GM15510 (cell line): ENCODE results near the gene SPNS1.

Source experiments
- POLR2A ChIP-seq: IDR thresholded peaks from 3 replicates; pipeline ENCODE4 v1.6.1; 2011; ENCODE audit warnings: borderline replicate concordance; ENCODE audit not compliant: insufficient read length; ENCODE audit errors: extremely low read depth

Gene SPNS1

DNA sequence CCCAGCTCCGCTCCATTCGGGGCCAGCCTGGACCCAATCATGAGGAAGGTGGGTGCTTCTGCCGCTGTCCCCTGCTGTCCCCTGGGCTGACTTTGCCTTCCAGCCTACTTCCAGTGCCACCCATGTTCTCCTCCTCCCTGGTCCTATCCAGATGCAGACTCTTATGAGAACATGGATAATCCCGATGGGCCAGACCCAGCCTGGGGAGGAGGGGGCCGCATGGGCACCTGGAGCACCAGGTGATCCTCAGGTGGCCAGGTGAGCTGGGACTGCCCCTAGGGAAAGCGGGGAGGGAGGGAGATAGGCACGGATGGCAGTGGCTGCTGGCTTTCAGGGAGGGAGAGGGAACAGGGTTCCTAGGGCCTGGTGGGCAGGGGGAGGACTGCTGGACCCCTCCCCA, 35.9 kb upstream of the SPNS1 start:
- no peak for TF ChIP-seq POLR2A

DNA sequence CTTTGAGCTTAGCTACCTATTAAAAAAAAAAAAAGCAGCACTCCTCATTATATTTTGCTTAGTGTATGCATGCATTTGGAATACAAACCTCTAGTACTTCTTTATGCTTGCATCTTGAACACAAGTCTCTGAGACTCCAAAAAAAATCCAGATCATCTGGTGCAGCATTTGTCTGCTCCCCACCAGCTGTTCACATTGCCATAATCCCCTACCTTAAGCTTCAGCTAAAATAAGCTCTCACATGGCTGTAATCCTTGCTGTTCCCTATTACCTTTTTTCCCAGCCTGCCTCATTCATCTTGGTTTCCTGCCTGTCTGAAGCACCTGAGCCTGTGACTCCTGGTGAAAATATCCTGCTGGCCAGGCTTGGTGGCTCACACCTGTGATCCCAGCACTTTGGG, 31.3 kb upstream of the SPNS1 start:
- TF ChIP-seq POLR2A = no peak

DNA sequence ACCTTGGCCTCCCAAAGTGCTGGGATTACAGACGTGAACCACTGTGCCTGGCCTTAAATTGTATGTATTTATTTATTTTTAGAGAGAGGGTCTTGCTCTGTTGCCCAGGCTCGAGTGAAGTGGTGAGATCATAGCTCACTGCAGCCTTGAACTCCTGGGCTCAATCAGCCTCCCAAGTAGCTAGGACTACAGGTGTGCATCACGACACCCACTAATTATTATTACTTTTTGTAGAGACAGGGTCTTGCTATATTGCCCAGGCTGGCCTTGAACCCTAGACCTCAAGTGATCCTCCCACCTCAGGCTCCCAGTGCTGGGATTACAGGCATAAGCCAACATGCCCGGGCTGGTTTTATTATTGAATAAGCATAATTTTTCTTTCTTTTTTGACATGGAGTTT, 27.9 kb upstream of the SPNS1 start:
- no peak for TF ChIP-seq POLR2A

DNA sequence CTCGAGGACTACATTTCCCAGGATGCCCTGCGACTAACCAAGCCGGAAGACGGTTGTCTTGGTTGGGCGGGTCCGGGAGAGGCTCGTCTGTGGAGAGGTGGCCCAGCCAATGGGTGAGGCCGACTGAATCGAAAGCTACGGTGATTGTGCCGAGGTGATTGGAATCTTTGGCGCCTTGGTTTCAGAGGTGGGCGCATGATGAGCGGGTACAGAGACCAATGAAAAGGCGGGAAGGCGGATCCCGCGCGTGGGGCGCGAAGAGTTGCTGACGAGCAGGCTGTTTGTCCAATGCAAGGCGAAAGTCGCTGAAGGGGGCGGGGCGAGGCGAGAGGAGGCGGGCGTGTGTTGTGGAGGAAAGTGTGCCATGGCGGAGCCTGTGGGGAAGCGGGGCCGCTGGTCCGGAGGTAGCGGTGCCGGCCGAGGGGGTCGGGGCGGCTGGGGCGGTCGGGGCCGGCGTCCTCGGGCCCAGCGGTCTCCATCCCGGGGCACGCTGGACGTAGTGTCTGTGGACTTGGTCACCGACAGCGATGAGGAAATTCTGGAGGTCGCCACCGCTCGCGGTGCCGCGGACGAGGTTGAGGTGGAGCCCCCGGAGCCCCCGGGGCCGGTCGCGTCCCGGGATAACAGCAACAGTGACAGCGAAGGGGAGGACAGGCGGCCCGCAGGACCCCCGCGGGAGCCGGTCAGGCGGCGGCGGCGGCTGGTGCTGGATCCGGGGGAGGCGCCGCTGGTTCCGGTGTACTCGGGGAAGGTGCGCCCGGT, 23.7 kb upstream of the SPNS1 start, which contains the start of gene NFATC2IP:
Gene NFATC2IP, plus strand, starts transcription at position 290 of the 762 bp plus-strand sequence. Its CDS starts 75 bp downstream, at position 365.
- peak; percentile 86 for TF ChIP-seq POLR2A

DNA sequence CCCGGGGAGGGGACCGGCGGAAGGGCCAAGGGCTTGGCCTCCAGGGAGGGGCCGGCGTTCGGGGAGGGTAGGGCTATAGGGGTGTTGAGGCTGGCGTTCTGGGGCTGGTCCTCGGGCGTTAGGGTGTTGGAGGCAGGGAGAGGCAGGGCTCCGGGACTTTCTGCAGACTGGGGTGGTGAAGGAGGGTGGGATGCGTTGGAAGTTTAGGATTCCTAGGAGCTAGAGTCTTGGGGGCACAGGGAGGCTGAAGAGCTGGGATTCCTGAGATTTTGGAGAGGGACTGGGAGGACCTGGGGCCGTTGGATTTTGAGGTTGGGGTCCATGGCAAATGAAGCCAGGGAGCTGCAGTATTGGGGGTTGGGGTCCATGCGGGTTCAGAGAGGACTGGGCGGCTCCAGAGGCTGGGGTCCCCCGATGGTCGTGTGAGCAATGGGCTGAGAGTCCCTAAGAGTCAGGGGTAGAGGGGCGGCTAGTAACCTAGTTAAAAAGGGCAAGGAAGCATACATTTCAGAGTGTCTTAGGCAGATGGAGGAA, 23.1 kb upstream of the SPNS1 start:
- no peak for TF ChIP-seq POLR2A

DNA sequence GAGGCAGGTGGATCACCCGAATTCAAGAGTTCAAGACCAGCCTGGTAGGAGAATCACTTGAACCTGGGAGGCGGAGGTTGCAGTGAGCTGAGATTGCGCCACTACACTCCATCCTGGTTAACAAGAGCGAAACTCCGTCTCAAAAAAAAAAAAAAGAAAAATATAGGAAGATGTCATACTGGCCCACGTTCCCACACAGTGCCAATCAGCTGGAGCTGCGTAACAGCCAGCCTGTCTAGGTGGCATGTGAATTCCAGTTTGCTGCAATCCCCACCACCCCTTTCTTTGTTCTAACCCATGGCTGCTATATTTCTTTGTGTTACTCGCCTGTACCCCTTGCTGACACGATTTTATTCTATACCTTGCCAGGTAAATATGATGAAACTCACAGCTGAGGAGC, 16.4 kb upstream of the SPNS1 start:
- no peak for TF ChIP-seq POLR2A

DNA sequence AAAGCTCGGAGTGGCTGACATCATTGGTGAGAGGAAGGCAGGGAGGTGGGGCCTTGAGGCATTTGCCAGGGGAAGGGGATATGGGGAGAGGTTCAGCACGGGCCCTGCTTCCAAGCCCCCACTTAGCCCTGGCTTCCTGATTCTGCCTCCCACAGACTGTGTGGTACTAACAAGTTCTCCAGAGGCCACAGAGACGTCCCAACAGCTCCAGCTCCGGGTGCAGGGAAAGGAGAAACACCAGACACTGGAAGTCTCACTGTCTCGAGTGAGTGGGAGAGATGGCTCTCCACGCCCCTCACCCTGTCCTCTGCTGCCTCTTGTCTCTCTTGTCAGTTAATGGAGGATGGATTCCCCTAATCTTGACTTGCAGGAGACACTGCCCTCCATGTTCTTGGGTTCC, 15.7 kb upstream of the SPNS1 start:
- no peak for TF ChIP-seq POLR2A

DNA sequence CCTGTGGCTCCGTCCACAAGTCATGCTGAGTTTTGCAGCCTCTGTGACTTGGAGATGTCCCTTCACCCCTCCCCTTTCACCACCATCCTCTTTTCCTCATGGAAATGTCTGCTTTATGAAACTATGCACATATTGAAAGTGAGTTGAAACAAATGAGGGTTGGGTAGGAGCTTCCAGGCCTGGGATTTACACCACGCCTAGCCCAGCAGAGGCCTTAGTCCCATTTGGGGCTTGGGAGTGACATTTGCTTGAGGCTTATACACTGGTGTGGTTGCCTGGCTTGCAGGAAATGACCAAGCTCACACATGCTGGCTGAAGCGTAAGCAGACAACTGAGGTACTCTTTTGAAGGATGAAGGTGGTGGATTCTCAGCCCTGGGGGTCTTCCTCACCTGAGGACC, 10.5 kb upstream of the SPNS1 start:
- TF ChIP-seq POLR2A = no peak

DNA sequence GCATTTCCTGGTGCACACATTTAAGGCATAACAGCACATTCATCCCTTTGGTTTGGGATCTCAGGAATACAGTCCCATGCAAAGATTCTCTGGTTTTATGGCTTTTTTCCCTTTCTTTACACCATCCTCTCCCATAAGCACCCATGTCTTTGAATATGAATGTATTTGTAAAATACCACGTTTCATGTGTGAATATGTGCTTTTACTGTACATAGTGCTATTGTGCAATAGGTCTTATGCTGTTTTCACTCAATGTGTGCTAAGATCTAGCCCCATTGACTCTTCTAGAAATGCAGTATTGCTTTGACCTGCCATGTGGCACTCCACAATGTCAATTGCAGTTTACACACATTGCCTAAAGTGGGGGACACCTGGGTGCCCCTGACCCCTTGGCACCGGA, 10.1 kb upstream of the SPNS1 start:
- no peak for TF ChIP-seq POLR2A

DNA sequence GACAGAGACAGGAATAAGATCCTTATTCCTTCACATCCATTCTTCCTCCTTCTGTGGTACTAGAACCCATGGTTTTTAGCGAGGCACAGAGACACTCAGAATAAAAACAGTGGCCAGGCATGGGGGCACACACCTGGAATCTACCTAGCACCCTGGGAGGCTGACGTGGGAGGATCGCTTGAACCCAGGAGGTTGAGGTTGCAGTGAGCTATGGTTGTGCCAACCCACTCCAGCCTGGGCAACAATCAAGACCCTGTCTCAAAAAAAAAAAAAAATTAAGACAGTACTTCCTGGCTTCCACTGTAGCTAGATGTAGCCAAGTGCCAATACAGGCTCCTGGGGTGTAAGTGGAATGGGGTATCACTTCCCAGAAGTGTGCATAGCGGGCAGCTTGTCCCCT, 7.4 kb upstream of the SPNS1 start:
- TF ChIP-seq POLR2A = no peak

DNA sequence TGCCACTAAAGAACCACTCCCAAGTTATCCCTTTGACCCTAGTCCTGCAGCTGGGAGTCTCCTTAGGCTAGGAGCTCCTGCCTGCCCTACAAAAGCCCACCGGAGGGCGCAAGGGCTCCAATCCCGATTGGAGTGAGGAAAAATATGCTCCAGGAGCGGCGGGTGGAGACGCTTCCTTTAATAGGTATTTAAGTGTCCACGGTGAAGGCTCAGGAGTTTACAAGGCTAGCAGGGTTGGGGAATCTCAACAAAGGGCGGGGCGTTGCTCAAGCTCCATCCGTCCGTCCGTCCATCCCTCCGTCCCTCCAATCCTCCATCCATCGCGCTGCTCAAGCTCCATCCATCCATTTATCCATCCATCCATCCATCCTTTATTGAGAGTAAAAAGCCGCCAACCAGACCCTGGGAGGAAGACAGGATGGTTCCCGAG, 556 bp upstream of the SPNS1 start:
- no peak for TF ChIP-seq POLR2A

DNA sequence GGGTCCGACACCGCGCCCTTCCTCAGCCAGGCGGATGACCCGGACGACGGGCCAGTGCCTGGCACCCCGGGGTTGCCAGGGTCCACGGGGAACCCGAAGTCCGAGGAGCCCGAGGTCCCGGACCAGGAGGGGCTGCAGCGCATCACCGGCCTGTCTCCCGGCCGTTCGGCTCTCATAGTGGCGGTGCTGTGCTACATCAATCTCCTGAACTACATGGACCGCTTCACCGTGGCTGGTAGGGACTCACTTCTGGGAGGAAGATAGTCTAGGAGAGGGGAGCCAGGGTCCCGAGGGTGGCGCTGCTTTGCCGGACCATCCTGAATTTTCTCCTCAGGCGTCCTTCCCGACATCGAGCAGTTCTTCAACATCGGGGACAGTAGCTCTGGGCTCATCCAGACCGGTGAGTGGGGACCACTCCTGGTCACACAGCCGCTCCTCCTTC, 601 bp downstream of the SPNS1 start:
- no peak for TF ChIP-seq POLR2A

DNA sequence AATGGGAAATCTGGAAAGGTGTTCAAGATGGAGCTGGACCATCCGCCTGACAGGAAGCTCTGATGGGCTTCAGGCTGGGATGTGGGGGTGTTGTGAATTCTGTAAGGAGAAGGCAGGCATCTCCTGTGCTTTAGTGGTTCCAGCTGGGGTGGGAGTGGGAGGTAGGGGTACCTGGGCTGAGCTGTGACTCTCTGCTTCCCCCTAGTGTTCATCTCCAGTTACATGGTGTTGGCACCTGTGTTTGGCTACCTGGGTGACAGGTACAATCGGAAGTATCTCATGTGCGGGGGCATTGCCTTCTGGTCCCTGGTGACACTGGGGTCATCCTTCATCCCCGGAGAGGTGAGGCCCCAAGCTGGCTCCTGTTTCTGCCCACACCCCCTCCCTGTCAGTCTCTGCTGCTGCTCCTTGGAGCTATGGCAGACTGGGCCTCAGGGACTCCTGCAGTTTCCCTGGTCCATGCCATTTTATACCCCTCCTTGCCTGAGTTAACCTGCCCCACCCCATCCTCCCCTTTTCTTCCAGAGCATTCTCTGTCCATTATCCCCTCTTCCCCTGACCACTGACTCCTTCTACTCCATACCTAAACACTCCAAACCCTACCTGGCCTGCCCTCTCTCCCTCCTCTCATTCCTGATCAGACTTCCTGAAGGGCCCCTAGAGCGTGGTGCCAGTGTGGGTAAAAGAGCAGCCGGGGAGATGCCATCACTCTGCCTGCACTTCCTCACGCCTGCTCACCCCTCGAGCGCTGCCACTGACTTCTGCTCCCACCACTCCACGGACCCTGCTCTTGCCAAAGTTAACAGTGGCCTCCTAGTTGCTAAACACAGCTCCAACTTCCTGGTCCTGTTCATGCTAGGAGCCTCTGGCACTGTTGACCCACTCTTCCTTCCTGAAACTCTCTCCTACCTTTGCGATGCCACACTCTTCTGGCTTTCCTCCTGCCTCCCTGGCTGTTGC, 3.4 kb downstream of the SPNS1 start:
- no peak for TF ChIP-seq POLR2A

DNA sequence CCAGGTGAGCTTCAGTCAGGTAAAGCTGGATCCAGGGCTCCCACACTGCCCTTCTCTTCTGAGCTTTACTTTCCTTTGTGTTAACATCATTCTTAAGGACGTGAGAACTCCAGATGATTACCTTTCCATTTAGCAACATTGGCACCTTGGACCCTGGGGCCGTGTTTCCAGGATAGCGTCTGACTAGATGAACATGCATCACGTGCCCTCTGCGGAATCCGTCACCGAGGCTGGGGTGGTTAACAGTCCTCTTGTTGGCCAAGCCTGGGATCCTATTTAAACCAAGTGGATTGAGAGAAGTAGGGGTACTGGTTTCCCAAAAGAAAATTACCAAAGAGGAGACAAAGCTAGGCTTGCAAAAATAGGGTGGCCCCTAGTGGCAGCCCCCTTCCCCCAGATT, 6.4 kb downstream of the SPNS1 start:
- TF ChIP-seq POLR2A = no peak

DNA sequence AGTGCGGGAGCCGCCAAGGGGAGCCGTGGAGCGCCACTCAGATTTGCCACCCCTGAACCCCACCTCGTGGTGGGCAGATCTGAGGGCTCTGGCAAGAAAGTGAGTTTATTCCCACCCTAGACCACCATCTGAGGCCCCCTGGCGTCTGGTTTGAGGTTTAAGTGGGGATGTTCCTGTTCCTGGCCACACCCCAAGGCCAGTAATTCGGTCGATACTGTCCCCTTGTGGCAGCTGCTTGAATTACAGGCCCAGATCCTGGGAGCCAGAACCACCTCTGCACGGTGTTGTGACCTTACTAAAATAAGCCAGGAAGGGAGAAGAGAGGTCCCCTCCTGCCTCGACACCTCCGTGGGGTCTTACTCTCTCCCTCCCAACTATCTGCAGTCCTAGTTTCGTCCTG, 6.9 kb downstream of the SPNS1 start:
- TF ChIP-seq POLR2A = no peak
